Neural cell (in vitro differentiated cells): ENCODE results near the gene PARD3B. TPM values are rescaled to one million over a fixed set of nuclear protein-coding genes. Genes with fewer than 3 reads are reported as not detected.

ENCODE experiments used
- H2AFZ ChIP-seq: fragments of 200-600, 300-800 bp; sonication (generic), shearing (Covaris generic); 2 replicates; pipeline ENCODE4 v1.6.0; 2014; ENCODE audit warnings: low read depth, mild to moderate bottlenecking, antibody characterized with exemption, low read length, moderate library complexity
- H3F3A ChIP-seq: fragments of 200-600 bp; shearing (Covaris generic); 2 replicates; pipeline ENCODE4 v1.6.1; 2016; ENCODE audit warnings: mild to moderate bottlenecking, moderate library complexity, mixed read lengths, antibody characterized with exemption, low read length; ENCODE audit not compliant: insufficient read depth, poor library complexity, severe bottlenecking
- H3K27ac ChIP-seq: fragments of 200-600, 300-800 bp; sonication (generic), shearing (Covaris generic); 2 replicates; pipeline ENCODE4 v1.5.1; 2014; ENCODE audit warnings: mild to moderate bottlenecking, low read length, moderate library complexity
- H3K27me3 ChIP-seq: fragments of 300-800, 200-600 bp; sonication (generic), shearing (Covaris generic); 2 replicates; pipeline ENCODE4 v1.6.0; 2014; ENCODE audit warnings: mild to moderate bottlenecking, low read depth, low read length, moderate library complexity; ENCODE audit not compliant: insufficient read depth
- H3K36me3 ChIP-seq: fragments of 300-800, 200-600 bp; sonication (generic), shearing (Covaris generic); 2 replicates; pipeline ENCODE4 v1.5.1; 2014; ENCODE audit warnings: mild to moderate bottlenecking, antibody characterized with exemption, low read length, moderate library complexity; ENCODE audit not compliant: insufficient read depth
- H3K4me2 ChIP-seq: fragments of 300-800, 200-600 bp; sonication (generic), shearing (Covaris generic); 2 replicates; pipeline ENCODE4 v1.6.0; 2014; ENCODE audit warnings: mild to moderate bottlenecking, low read length
- H3K4me3 ChIP-seq: fragments of 300-800, 200-600 bp; sonication (generic), shearing (Covaris generic); 2 replicates; pipeline ENCODE4 v1.5.1; 2014; ENCODE audit warnings: mild to moderate bottlenecking, low read length, moderate library complexity
- H3K79me2 ChIP-seq: fragments of 200-600 bp; shearing (Covaris generic); replicated peaks from 2 replicates; pipeline ENCODE4 v1.6.0; 2014; ENCODE audit warnings: mild to moderate bottlenecking, low read length, moderate library complexity; ENCODE audit not compliant: insufficient read depth
- H3K9ac ChIP-seq: fragments of 300-800, 200-600 bp; sonication (generic), shearing (Covaris generic); 2 replicates; pipeline ENCODE4 v1.6.1; 2016; ENCODE audit warnings: mild to moderate bottlenecking, low read length, mixed read lengths
- H3K9me2 ChIP-seq: fragments of 200-600 bp; shearing (Covaris generic); 2 replicates; pipeline ENCODE4 v1.6.1; 2016; ENCODE audit warnings: mild to moderate bottlenecking, low read length, mixed read lengths; ENCODE audit not compliant: insufficient read depth
- H3K9me3 ChIP-seq: fragments of 200-600, 300-800 bp; sonication (generic), shearing (Covaris generic); 2 replicates; pipeline ENCODE4 v1.6.1; 2016; ENCODE audit warnings: mild to moderate bottlenecking, mixed run types, low read length, moderate library complexity, mixed read lengths
- H4K20me1 ChIP-seq: fragments of 200-600 bp; shearing (Covaris generic); 2 replicates; pipeline ENCODE4 v1.6.1; 2016; ENCODE audit warnings: mild to moderate bottlenecking, mixed run types; ENCODE audit not compliant: insufficient read depth
- EP300 ChIP-seq: fragments of 450-650 bp; conservative IDR thresholded peaks from 2 replicates; pipeline ENCODE4 v1.6.1; 2014; ENCODE audit warnings: antibody characterized with exemption, mild to moderate bottlenecking, moderate library complexity; ENCODE audit not compliant: poor library complexity, severe bottlenecking
- EZH2 ChIP-seq: fragments of 200-600, 300-800 bp; shearing (Covaris generic), sonication (generic); IDR thresholded peaks from 2 replicates; pipeline ENCODE4 v1.6.1; 2014; ENCODE audit warnings: antibody characterized with exemption, low read length, borderline replicate concordance, mild to moderate bottlenecking; ENCODE audit not compliant: insufficient read depth, poor library complexity, severe bottlenecking
- MXI1 ChIP-seq: fragments of 450-650 bp; conservative IDR thresholded peaks from 2 replicates; pipeline ENCODE4 v1.6.1; 2014; ENCODE audit warnings: antibody characterized with exemption, mild to moderate bottlenecking; ENCODE audit not compliant: poor library complexity, severe bottlenecking
- POLR2AphosphoS5 ChIP-seq: IDR thresholded peaks from 2 replicates; pipeline ENCODE4 v1.6.1; 2012
- RAD21 ChIP-seq: fragments of 450-650 bp; conservative IDR thresholded peaks from 2 replicates; pipeline ENCODE4 v1.6.1; 2014; ENCODE audit warnings: antibody characterized with exemption, mild to moderate bottlenecking, moderate library complexity
- SMC3 ChIP-seq: fragments of 450-650 bp; conservative IDR thresholded peaks from 2 replicates; pipeline ENCODE4 v1.6.1; 2014; ENCODE audit warnings: antibody characterized with exemption, mild to moderate bottlenecking, moderate library complexity; ENCODE audit not compliant: poor library complexity
- TAF1 ChIP-seq: IDR thresholded peaks from 2 replicates; pipeline ENCODE4 v1.6.1; 2012; ENCODE audit warnings: low read depth
- polyA plus RNA-seq: library from polyadenylated mRNA; depleted of rRNA; stranded (reverse); fragments of >200 nt; gene quantifications from 2 replicates; pipeline ENCODE4 v1.2.3, GENCODE V29; 2014
- TF ChIP-seq, protein P1 (sequence below): IDR thresholded peaks from 2 replicates; pipeline ENCODE4 v1.6.1; 2012; ENCODE audit warnings: borderline replicate concordance
- TF ChIP-seq, protein P2 (sequence below): fragments of 450-650 bp; IDR thresholded peaks from 2 replicates; pipeline ENCODE4 v1.5.1; 2014; ENCODE audit warnings: antibody characterized with exemption, mild to moderate bottlenecking, moderate library complexity; ENCODE audit not compliant: poor library complexity, severe bottlenecking

Gene PARD3B
- polyA plus RNA-seq, 1 donor from 2014 or later: 0.54 TPM

DNA sequence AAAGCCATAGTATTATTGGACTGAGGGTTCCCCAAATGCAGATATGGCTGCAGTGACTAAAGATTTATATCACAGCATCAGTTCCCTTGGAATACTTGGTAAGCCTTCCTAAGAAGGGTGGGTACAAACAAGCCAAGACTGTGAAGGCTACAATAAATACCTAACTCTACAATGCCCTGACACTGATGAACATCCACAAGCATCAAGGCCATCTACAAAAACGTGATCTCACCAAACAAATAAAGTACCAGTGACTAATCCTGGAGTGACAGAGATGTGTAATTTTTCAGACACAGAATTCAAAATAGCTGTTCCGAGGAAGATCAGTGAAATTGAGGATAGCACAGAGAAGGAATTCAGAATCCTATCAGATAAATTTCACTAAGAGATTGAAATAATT, 254.5 kb downstream of the PARD3B start:
- Histone ChIP-seq H3K36me3 (no peaks in the 10 kb centered on the region), H3K9ac (no peak overlapping the region), H3K9me3 (no peaks in the 10 kb centered on the region), H3K27ac (no peak overlapping the region), H3K4me2 (no peak overlapping the region), H2AFZ (no peak overlapping the region), H3F3A (no peaks in the 10 kb centered on the region), H4K20me1 (no peaks in the 10 kb centered on the region), H3K27me3 (no peaks in the 10 kb centered on the region), H3K9me2 (no peaks in the 10 kb centered on the region), H3K4me3 (no peak overlapping the region), H3K79me2 (no peaks in the 10 kb centered on the region)
- TF ChIP-seq POLR2AphosphoS5 (no peak), TAF1 (no peak), EP300 (no peak), SMC3 (no peak), RAD21 (no peak), EZH2 (no peak), MXI1 (no peak)
- TF ChIP-seq, protein P1, sequence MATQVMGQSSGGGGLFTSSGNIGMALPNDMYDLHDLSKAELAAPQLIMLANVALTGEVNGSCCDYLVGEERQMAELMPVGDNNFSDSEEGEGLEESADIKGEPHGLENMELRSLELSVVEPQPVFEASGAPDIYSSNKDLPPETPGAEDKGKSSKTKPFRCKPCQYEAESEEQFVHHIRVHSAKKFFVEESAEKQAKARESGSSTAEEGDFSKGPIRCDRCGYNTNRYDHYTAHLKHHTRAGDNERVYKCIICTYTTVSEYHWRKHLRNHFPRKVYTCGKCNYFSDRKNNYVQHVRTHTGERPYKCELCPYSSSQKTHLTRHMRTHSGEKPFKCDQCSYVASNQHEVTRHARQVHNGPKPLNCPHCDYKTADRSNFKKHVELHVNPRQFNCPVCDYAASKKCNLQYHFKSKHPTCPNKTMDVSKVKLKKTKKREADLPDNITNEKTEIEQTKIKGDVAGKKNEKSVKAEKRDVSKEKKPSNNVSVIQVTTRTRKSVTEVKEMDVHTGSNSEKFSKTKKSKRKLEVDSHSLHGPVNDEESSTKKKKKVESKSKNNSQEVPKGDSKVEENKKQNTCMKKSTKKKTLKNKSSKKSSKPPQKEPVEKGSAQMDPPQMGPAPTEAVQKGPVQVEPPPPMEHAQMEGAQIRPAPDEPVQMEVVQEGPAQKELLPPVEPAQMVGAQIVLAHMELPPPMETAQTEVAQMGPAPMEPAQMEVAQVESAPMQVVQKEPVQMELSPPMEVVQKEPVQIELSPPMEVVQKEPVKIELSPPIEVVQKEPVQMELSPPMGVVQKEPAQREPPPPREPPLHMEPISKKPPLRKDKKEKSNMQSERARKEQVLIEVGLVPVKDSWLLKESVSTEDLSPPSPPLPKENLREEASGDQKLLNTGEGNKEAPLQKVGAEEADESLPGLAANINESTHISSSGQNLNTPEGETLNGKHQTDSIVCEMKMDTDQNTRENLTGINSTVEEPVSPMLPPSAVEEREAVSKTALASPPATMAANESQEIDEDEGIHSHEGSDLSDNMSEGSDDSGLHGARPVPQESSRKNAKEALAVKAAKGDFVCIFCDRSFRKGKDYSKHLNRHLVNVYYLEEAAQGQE: no peak
- TF ChIP-seq, protein P2, sequence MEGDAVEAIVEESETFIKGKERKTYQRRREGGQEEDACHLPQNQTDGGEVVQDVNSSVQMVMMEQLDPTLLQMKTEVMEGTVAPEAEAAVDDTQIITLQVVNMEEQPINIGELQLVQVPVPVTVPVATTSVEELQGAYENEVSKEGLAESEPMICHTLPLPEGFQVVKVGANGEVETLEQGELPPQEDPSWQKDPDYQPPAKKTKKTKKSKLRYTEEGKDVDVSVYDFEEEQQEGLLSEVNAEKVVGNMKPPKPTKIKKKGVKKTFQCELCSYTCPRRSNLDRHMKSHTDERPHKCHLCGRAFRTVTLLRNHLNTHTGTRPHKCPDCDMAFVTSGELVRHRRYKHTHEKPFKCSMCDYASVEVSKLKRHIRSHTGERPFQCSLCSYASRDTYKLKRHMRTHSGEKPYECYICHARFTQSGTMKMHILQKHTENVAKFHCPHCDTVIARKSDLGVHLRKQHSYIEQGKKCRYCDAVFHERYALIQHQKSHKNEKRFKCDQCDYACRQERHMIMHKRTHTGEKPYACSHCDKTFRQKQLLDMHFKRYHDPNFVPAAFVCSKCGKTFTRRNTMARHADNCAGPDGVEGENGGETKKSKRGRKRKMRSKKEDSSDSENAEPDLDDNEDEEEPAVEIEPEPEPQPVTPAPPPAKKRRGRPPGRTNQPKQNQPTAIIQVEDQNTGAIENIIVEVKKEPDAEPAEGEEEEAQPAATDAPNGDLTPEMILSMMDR: no peak

DNA sequence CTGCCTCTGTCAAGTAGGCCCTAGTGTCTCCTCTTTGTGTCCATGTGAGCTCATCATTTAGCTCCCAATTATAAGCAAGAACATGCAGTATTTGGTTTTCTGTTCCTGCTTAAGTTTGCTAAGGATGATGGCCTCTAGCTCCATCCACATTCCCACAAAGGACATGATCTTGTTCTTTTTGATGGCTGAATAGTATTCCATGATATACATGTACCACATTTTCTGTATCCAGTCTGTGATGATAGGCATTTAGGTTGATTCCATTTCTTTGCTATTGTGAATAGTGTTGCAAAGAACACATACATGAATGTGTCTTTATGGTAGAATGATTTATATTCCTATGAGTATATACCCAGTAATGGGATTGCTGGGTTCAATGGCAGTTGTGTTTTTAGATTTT, 263.2 kb downstream of the PARD3B start:
- Histone ChIP-seq H3K9ac (no peak overlapping the region), H3K27me3 (no peaks in the 10 kb centered on the region), H3K4me2 (no peak overlapping the region), H3K4me3 (no peak overlapping the region), H3K36me3 (no peaks in the 10 kb centered on the region), H4K20me1 (no peaks in the 10 kb centered on the region), H3K9me3 (peaks cover 5% of the 10 kb centered on the region), H3K79me2 (no peaks in the 10 kb centered on the region), H3K27ac (no peak overlapping the region), H2AFZ (no peak overlapping the region), H3F3A (no peaks in the 10 kb centered on the region), H3K9me2 (no peaks in the 10 kb centered on the region)
- TF ChIP-seq MXI1 (no peak), EZH2 (no peak), RAD21 (no peak), SMC3 (no peak), POLR2AphosphoS5 (no peak), TAF1 (no peak), EP300 (no peak)
- TF ChIP-seq, protein P2: no peak
- TF ChIP-seq, protein P1: no peak
